ENCODE measurements around the gene MSANTD4.

The MSANTD4 gene

GRCh38 chr11:106051103-106051502 is 29.1 kb upstream of the MSANTD4 start:
- no peak overlapping the region for H3K4me3 ChIP-seq (replicated peaks in 1 of 2; ENCODE audit: low read depth in 2 of 2, low read length in 2 of 2)
- no peak for DNase-seq (ENCODE audit: low read depth in 2 of 2)
- TF ChIP-seq CTCF (IDR thresholded peaks at IDR 0.05; ENCODE audit: low read depth, low read length), result no peak

GRCh38 chr11:106049727-106050476 is 27.9 kb upstream of the MSANTD4 start:
- no peak for TF ChIP-seq CTCF (IDR thresholded peaks at IDR 0.05; ENCODE audit: low read depth, low read length)
- no peak overlapping the region for H3K4me3 ChIP-seq (replicated peaks in 1 of 2; ENCODE audit: low read depth in 2 of 2, low read length in 2 of 2)
- no peak for DNase-seq (ENCODE audit: low read depth in 2 of 2)

- H3K4me3 ChIP-seq (replicated peaks in 1 of 2; ENCODE audit: low read depth in 2 of 2, low read length in 2 of 2), result no peak overlapping the region
- DNase-seq (ENCODE audit: low read depth in 2 of 2), result no peak
- TF ChIP-seq CTCF (IDR thresholded peaks at IDR 0.05; ENCODE audit: low read depth, low read length), result no peak
These were observed 25.6 kb upstream of the MSANTD4 start for GRCh38 chr11:106047631-106048030.

DNA sequence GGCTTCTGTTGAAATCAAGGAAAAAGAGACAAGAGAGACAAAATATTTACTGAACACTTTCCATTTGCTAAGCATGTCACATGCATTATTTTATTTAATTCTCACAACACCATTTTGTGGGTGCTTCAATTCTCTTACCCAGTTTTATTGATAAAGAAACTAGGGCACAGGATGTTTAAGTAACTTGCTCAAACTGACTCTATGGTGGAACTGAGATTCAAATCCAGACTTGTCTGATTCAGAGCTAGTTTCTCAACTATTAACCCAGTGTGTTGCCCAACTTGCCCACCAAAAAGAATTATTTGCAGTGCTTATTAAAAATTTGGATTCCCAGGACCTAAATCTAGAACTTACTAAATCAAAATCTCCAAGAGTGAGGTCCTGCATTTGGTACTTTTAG is 21.5 kb upstream of the MSANTD4 start:
- H3K4me3 ChIP-seq (replicated peaks in 1 of 2; ENCODE audit: low read depth in 2 of 2, low read length in 2 of 2), result no peak overlapping the region
- DNase-seq (ENCODE audit: low read depth in 2 of 2), result no peak
- TF ChIP-seq CTCF (IDR thresholded peaks at IDR 0.05; ENCODE audit: low read depth, low read length), result no peak

GRCh38 chr11:106032861-106033260 is 10.8 kb upstream of the MSANTD4 start:
- TF ChIP-seq CTCF (IDR thresholded peaks at IDR 0.05; ENCODE audit: low read depth, low read length), result no peak
- DNase-seq (ENCODE audit: low read depth in 2 of 2), result peak in 1 of 2 donors; percentile 24
- no peak overlapping the region for H3K4me3 ChIP-seq (replicated peaks in 1 of 2; ENCODE audit: low read depth in 2 of 2, low read length in 2 of 2)

- TF ChIP-seq CTCF (IDR thresholded peaks at IDR 0.05; ENCODE audit: low read depth, low read length), result no peak
- no peak overlapping the region for H3K4me3 ChIP-seq (replicated peaks in 1 of 2; ENCODE audit: low read depth in 2 of 2, low read length in 2 of 2)
- no peak for DNase-seq (ENCODE audit: low read depth in 2 of 2)
These were observed 9.9 kb upstream of the MSANTD4 start for GRCh38 chr11:106031936-106032335.
